IMR-90 (cell line): ENCODE measurements around the gene EFS.

ENCODE experiments used
- CTCF ChIP-seq: conservative IDR thresholded peaks from 2 replicates; pipeline ENCODE4 v1.5.1; 2012; ENCODE audit warnings: mild to moderate bottlenecking, low read depth, low read length, improper control_type of control experiment
- MXI1 ChIP-seq: IDR thresholded peaks from 2 replicates; pipeline ENCODE4 v1.6.1; 2012; ENCODE audit warnings: low read depth, mild to moderate bottlenecking, low read length, moderate library complexity, borderline replicate concordance
- POLR2A ChIP-seq: IDR thresholded peaks from 2 replicates; pipeline ENCODE4 v1.6.1; 2012; ENCODE audit warnings: mild to moderate bottlenecking, low read depth, low read length
- USF2 ChIP-seq: fragments of 150-350 bp; IDR thresholded peaks from 2 replicates; pipeline ENCODE4 v1.6.1; 2017; ENCODE audit warnings: mild to moderate bottlenecking, antibody characterized with exemption, low read length, low read depth

GRCh38 chr14:23399591-23399990 lies 34.6 kb upstream of the EFS start:
- no peak for TF ChIP-seq CTCF
- TF ChIP-seq MXI1, result no peak
- TF ChIP-seq POLR2A, result no peak
- no peak for TF ChIP-seq USF2
